HG02571 (cell line): ENCODE results near the gene C6orf163.

Experiments used
- ATAC-seq: cut with Tn5 transposase; IDR thresholded peaks from one replicate; pipeline ENCODE4 v1.9.1; 2021; ENCODE audit warnings: mild to moderate bottlenecking, moderate library complexity; ENCODE audit not compliant: unreplicated experiment

Gene C6orf163

DNA sequence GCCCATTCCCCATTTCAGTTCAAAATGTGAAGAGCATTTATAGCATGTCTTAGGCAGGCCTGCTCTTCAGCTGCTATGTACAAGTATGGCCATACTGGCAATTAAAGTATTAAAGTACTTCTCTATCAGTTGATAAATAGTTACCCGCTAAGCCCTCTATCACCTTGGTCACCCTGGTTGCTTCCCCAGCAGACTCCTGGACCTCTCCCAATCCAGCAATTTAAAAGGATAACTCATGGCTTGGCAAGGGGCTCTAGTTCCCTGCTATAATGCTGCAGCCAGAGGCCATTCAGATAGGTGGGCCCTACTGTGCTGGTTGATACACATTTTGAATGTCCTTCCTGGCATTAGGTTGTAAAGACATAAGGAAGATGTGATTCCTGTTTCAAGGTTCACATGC lies 7.0 kb downstream of the C6orf163 start:
- no peak for ATAC-seq

- no peak for ATAC-seq
Observed at GRCh38 chr6:87356181-87356580, 11.6 kb downstream of the C6orf163 start.

- ATAC-seq = no peak
Observed at GRCh38 chr6:87357479-87358196, 13.0 kb downstream of the C6orf163 start.

DNA sequence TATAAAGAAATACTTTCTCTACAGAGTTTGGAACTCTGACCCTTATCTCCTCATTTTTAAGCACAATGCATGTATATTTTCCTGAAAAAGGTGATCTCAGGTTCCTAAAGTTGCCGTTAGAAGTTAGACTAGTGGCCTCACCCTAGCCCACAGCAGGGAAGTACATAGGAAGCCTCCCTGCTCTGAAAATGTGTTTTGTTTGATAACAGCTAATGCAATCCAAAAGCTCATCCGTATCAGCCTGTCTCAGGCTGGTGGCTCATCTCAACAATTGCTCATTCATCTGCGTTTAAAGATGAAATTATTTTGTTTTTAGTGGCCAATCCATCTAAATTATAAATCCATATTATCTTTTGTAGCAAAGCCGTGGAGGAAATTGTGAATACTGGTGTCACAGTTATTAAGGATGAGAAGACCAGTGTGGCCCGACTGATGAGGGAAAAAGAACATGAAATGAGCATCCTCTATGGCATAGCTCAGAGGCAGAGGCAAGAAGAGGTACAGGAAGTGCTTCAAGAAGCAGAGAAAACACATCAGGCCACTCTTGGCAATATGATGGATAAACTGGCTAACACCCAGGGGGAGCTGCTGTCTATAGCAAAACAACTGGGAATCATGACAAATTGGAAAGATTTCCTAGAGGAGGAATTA lies 20.1 kb downstream of the C6orf163 start:
- no peak for ATAC-seq

DNA sequence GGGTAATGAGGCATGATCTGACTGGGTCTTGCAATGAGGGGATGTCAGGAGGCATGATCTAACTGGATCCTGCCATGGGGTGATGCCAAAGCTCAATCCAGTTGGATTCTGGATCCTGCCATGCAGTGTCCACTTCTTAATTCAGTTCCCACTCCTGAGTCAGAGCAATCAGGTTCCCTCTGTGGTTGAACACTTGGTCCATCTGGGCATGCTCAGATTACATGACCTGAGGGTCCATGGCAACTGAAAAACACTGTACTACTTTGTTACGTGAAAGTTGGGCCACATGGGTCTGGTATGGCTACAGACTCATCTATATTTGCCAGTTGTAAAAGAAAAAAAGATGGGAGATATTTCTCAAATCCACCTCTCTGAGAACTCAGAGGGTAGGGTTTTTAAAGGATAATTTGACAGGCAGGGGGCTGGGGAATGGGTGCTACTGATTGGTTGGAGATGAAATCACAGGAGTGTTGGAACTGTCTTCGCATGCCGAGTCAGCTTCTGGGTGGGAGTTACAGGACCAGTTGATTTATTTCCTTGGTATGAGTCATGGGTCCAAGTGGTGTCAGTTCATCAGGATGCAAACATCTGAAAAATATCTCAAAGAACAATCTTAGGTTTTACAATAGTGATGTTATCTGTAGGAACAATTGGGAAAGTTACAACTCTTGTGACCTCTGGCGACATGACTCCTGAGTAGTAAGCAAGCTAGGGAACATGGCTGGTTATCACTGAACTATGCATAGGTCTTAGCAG lies 21.6 kb downstream of the C6orf163 start:
- ATAC-seq = no peak

DNA sequence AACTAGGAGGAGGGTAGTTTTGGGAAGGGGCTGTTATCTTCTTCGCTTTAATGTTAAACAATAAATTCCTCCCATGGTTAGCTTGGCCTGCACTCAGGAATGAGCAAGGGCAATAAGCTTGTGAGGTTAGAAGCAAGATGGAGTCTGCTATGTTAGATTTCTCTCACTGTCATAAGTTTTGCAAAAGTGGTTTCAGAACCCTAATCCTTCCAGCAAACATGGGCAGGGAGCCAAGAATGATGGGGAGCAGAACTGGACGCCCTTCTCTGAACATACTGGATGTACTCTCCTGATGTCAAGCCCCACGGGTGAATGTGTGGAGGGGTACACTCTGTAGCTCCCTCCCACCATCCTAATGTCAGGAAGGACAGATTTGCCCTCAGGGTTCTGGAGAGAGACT lies 22.3 kb downstream of the C6orf163 start:
- no peak for ATAC-seq

GRCh38 chr6:87373377-87373776 lies 28.8 kb downstream of the C6orf163 start:
- no peak for ATAC-seq

DNA sequence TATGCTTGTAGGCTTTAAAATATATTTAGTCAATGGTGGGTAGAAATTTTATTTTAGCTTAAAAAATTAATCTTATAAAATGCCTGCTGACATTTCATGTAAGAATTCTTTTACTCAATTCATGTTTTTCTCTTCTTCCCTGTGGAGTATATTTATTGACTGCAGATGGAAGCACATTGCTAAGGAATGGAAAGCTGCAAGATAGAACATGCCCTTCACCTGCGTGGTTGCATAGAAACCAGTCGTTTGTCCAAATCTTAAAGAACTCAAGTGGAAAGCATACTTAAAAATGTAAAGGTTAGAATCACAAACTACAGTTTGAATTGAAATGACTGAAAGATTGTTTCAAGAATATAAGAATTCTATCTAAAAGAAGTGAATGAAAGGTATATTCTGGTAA lies 30.7 kb downstream of the C6orf163 start:
- ATAC-seq = no peak

DNA sequence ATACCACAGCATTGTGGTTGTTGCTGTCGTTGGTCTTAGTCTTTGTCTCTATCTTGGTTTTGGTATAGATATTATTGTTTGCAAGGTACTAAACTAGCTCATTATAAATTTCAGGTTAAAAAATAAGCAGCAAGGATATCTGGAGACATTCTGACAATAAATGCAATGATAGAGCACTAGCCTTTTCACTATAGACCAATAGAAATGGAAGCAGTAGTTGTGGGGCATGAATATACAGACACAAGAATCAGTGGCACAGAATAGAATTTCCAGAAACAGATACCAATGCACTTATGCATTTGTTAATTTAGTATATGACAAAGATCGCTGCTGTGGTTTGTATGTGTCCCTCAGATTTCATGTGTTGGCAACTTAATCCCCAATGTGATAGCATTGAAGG lies 32.0 kb downstream of the C6orf163 start:
- ATAC-seq = no peak

DNA sequence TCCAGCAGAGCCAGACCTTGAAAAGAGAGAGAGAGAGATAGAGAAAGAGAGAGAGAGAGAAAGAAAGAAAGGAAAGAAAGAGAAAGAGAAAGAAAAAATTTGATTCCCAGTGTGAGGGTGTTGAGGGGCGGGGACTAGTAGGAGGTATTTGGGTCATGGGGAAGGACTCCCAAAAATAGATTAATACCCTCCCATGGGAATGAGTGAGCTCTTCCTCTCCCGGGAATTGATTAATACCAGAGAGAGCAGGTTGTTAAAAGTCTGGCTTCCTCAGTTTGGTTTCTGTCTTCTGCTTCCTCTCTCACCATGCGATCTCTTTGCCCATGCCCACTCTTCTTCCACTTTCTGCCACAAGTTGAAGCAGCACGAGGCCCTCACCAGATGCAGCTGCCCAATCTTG lies 34.3 kb downstream of the C6orf163 start:
- ATAC-seq = peak; percentile 50

- no peak for ATAC-seq
Observed at GRCh38 chr6:87382861-87383260, 38.2 kb downstream of the C6orf163 start.

DNA sequence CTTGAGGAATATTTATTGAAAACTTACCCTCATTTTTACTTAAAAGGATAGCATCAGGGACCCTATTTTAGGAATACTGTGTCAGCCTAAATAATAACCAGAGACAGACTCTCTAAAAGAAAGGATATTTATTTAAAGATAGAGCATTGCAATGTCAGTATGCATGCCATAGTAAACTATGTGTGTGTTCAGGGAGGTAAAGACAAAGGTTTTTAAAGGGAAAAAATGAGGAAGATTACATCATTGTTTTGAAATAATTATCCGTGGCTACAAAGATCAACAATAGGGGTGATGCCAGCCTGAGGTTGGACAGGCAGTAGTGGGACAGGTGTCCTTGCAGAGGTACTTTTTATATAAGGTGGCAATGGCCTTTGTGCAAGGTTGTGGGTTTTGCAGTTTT lies 39.4 kb downstream of the C6orf163 start:
- no peak for ATAC-seq

- no peak for ATAC-seq
Observed at GRCh38 chr6:87384449-87384848, 39.8 kb downstream of the C6orf163 start.

DNA sequence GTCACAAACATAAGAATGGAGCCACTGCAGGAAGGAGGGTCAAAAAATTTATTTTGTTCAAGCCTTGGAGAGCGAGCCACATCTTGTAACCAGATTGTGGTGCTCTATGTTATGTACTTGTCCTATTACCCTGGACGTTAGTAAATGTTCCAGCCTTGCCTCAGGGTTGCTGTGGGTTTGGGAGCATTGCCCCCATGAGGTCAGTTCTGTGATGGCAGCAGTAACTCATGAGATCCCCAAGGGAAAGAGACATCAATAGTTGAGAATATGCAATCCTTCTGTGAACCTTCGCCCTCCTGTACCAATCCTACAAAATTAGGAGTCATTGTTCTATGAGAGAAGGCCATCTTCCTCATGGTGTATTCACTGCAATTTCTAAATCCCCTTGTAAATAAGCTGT lies 46.7 kb downstream of the C6orf163 start:
- no peak for ATAC-seq

GRCh38 chr6:87393026-87393622 lies 48.5 kb downstream of the C6orf163 start:
- peak; percentile 71 for ATAC-seq

DNA sequence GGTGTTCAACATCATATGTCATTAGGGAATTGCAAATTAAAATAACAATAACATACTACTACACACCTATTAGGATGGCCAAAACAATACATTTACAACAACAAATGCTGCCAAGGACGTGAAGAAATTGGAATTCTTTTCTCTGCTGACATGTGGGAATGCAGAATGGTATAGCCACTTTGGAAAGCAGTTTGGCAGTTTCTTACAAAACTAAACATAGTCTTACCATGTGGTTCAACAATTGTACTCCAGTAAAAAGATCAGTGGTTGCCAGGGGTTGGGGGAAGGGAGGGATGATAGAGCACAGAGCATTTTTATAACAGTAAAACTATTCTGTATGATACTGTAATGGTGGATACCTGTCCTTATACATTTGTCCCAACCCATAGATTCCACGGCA lies 50.8 kb downstream of the C6orf163 start:
- no peak for ATAC-seq

DNA sequence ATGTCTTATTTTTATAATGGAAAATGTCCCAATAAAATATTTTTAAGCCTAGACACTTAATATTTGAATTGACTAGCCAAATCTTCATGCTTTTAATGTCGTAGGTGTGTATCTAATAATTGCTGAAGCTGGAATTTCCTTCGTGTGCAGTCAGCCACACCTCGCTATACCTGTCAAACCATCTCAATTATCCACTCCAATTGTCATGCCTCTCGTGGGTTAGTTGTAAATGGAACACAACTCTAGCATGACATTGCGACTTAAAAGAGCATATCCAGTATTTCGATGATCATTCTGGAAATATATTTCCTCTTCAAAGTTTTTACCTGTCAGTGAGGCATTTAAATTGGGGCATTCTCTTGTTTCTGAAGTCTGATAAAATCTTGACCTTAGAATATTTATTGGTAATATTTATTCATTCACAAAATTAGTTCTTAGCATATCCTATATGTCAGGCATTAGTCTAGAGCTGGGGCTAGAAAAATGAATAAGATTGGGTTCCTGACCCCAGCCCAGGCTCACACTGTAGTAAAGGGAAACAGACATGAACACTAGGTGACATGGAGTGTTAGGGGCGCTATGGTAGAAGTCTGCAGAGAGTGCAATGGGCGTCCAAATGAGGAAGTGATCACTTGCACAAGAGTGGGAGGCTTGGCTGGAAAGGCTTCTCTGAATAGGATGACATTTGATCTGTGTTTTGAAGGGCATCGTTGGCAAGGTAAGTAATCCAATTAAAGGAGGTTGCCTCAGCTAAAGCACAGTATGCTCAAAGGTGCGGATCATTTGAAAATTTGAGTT lies 52.2 kb downstream of the C6orf163 start:
- peak; percentile 72 for ATAC-seq

- ATAC-seq = no peak
Observed at GRCh38 chr6:87397656-87398055, 53.0 kb downstream of the C6orf163 start.

- ATAC-seq = no peak
Observed at GRCh38 chr6:87401832-87402231, 57.2 kb downstream of the C6orf163 start.

- peak; percentile 19 for ATAC-seq
Observed at GRCh38 chr6:87407561-87407900, 62.9 kb downstream of the C6orf163 start.
